ENCODE measurements around the gene PHLPP1.

DNA sequence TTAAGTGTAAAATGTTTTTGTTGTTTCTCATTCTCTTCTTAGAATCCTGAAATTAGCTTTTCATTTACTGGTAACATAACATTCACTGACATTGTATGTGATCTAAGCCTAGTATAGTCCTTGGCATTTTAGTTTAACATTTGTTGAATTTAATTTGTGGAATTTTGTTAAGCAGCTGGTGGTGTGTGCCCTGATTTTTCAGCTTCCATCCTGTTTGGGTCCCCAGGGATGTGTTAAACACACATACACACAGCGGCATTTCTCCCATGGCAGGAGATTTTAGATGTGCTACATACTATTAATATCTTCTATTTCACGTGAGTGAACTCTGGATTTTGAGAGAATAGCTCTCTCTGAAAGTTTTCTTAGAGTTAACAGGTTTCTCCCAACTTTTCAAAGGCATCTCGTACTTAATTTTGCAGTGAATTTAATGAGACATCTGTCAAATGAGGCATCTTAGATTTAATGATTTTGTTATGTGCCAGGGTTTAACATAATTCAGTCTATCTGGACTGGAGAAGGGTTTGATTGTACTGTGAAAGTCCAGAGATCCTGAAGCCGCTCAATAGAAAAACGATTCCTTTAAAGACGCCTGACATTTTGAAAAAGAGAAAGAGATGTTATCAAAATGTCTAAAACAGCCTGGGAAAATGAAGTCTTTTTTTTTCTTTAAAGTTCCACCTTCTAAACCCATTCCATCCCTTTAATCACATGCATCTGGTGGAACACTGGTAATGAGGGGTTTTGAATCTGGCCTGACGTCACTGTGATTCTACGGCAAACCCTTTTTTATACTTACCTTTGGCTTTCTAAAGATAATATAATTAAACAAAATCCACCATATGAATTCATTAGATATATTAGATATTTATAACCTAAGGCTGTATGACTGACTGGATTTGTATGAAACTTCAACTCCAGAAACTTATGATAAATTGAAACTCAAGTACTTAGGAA lies 6.8 kb downstream of the PHLPP1 start:
- TF ChIP-seq, protein P1, sequence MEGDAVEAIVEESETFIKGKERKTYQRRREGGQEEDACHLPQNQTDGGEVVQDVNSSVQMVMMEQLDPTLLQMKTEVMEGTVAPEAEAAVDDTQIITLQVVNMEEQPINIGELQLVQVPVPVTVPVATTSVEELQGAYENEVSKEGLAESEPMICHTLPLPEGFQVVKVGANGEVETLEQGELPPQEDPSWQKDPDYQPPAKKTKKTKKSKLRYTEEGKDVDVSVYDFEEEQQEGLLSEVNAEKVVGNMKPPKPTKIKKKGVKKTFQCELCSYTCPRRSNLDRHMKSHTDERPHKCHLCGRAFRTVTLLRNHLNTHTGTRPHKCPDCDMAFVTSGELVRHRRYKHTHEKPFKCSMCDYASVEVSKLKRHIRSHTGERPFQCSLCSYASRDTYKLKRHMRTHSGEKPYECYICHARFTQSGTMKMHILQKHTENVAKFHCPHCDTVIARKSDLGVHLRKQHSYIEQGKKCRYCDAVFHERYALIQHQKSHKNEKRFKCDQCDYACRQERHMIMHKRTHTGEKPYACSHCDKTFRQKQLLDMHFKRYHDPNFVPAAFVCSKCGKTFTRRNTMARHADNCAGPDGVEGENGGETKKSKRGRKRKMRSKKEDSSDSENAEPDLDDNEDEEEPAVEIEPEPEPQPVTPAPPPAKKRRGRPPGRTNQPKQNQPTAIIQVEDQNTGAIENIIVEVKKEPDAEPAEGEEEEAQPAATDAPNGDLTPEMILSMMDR (IDR thresholded peaks at IDR 0.05), result no peak
- TF ChIP-seq POLR2AphosphoS5 (IDR thresholded peaks at IDR 0.05), result no peak
